Measurements from ENCODE around the gene VKORC1. TPM values are rescaled to one million over a fixed set of nuclear protein-coding genes. Genes with fewer than 3 reads are reported as not detected.

The VKORC1 gene
- total RNA-seq, 6 experiments from 2014 or later = 123 to 184 (median 130) TPM

GRCh38 chr16:31073142-31073969 lies 21.2 kb downstream of the VKORC1 start:
- Mint-ChIP-seq H3K9me3 (no peaks in the 10 kb centered on the region), H3K4me1 (ENCODE audit: low read depth) (peaks cover 36% of the 10 kb centered on the region), H3K27me3 (ENCODE audit: insufficient read depth) (no peaks in the 10 kb centered on the region), H3K36me3 (ENCODE audit: low read depth) (peaks cover 17% of the 10 kb centered on the region), H3K4me3 (peak overlapping the region; percentile 99), H3K27ac (peak overlapping the region; percentile 97)
- TF ChIP-seq CTCF (IDR thresholded peaks at IDR 0.05) = no peak
- DNase-seq = peak; percentile 83

GRCh38 chr16:31072540-31073141 lies 22.0 kb downstream of the VKORC1 start:
- Mint-ChIP-seq H3K27me3 (ENCODE audit: insufficient read depth) (no peaks in the 10 kb centered on the region), H3K4me3 (peak overlapping the region; percentile 99), H3K9me3 (no peaks in the 10 kb centered on the region), H3K27ac (peak overlapping the region; percentile 97), H3K36me3 (ENCODE audit: low read depth) (peaks cover 12% of the 10 kb centered on the region), H3K4me1 (ENCODE audit: low read depth) (peaks cover 36% of the 10 kb centered on the region)
- peak; percentile 11; the same call in 1 of the 2 replicates for TF ChIP-seq CTCF (IDR thresholded peaks at IDR 0.05)
- peak; percentile 45 for DNase-seq

- Mint-ChIP-seq H3K9me3 (no peaks in the 10 kb centered on the region), H3K36me3 (ENCODE audit: low read depth) (peaks cover 11% of the 10 kb centered on the region), H3K27ac (peak overlapping the region; percentile 97), H3K4me1 (ENCODE audit: low read depth) (peaks cover 36% of the 10 kb centered on the region), H3K4me3 (peak overlapping the region; percentile 99), H3K27me3 (ENCODE audit: insufficient read depth) (no peaks in the 10 kb centered on the region)
- TF ChIP-seq CTCF (IDR thresholded peaks at IDR 0.05) = no peak
- DNase-seq = peak; percentile 81
These were observed 22.7 kb downstream of the VKORC1 start for GRCh38 chr16:31071861-31072260.

GRCh38 chr16:31067342-31067741 lies 27.3 kb downstream of the VKORC1 start:
- DNase-seq = no peak
- peaks cover 37% of the 10 kb centered on the region for H3K4me1 Mint-ChIP-seq (ENCODE audit: low read depth)
- no peak for TF ChIP-seq CTCF (IDR thresholded peaks at IDR 0.05)
- H3K36me3 Mint-ChIP-seq (ENCODE audit: low read depth) = peaks cover 20% of the 10 kb centered on the region
- H3K4me3 Mint-ChIP-seq = no peak overlapping the region
- H3K9me3 Mint-ChIP-seq = no peaks in the 10 kb centered on the region
- no peak overlapping the region for H3K27ac Mint-ChIP-seq
- H3K27me3 Mint-ChIP-seq (ENCODE audit: insufficient read depth) = peaks cover 4% of the 10 kb centered on the region; the same call in 1 of the 2 replicates

GRCh38 chr16:31064882-31065461 lies 29.6 kb downstream of the VKORC1 start:
- no peaks in the 10 kb centered on the region for H3K9me3 Mint-ChIP-seq
- H3K27me3 Mint-ChIP-seq (ENCODE audit: insufficient read depth) = peaks cover 4% of the 10 kb centered on the region
- peak; percentile 95 for DNase-seq
- H3K4me3 Mint-ChIP-seq = peak overlapping the region; percentile 81
- peak overlapping the region; percentile 98 for H3K27ac Mint-ChIP-seq
- no peak for TF ChIP-seq CTCF (IDR thresholded peaks at IDR 0.05)
- peaks cover 26% of the 10 kb centered on the region for H3K4me1 Mint-ChIP-seq (ENCODE audit: low read depth)
- peaks cover 20% of the 10 kb centered on the region for H3K36me3 Mint-ChIP-seq (ENCODE audit: low read depth)

Measured in HFFc6 (cell line).